OCI-LY3 (cell line): Measurements from ENCODE around the gene ADCY3.

Experiments
- CTCF ChIP-seq: fragments of 200-600, 300-600 bp; sonication (generic); IDR thresholded peaks from 2 replicates; pipeline ENCODE4 v1.5.1; 2014; ENCODE audit warnings: antibody characterized with exemption, low read length, low read depth
- EZH2phosphoT487 ChIP-seq: fragments of 200-600 bp; shearing (Covaris generic); IDR thresholded peaks from 2 replicates; pipeline ENCODE4 v1.6.1; 2018; ENCODE audit warnings: antibody characterized with exemption, mixed run types, low read depth

GRCh38 chr2:24836706-24837105 lies 83.3 kb downstream of the ADCY3 start:
- TF ChIP-seq CTCF: no peak
- TF ChIP-seq EZH2phosphoT487: no peak
